H1 (cell line): ENCODE measurements around the gene ARHGAP22. TPM values are rescaled to one million over a fixed set of nuclear protein-coding genes. Genes with fewer than 3 reads are reported as not detected.

Experiments
- BRCA1 ChIP-seq: IDR thresholded peaks from 2 replicates; pipeline ENCODE4 v1.6.1; 2012; ENCODE audit warnings: low read depth, low read length, improper control_type of control experiment
- CHD7 ChIP-seq: fragments of 300-600 bp; sonication (generic); IDR thresholded peaks from 2 replicates; pipeline ENCODE4 v1.7.1; 2012; ENCODE audit warnings: low read length, moderate library complexity, mild to moderate bottlenecking, inconsistent platforms; ENCODE audit not compliant: insufficient replicate concordance
- RBBP5 ChIP-seq: IDR thresholded peaks from 2 replicates; pipeline ENCODE4 v1.7.1; 2012; ENCODE audit warnings: low read depth, mild to moderate bottlenecking, inconsistent platforms, low read length, moderate library complexity, borderline replicate concordance
- TBP ChIP-seq: IDR thresholded peaks from 2 replicates; pipeline ENCODE4 v1.6.1; 2011; ENCODE audit warnings: low read depth, low read length, improper control_type of control experiment
- polyA plus RNA-seq, 7 experiments: library from polyadenylated mRNA; depleted of rRNA in 3 of 7; stranded (reverse) in 5 of 7; unstranded in 2 of 7; fragments of >200 nt in 5 of 7; fragments of 200-250 nt in 2 of 7; gene quantifications; 1 replicate in 5 of 7; 2 replicates in 1 of 7; 4 replicates in 1 of 7; pipeline versions ENCODE4 v1.2.1 to v1.2.3, GENCODE V29; 2011 to 2013; ENCODE audit warnings: missing spikeins in 2 of 7, mixed read lengths in 2 of 7
- total RNA-seq: library from RNA; stranded (reverse); fragmentation: NEBNext Ultra II Directional; extraction: Animal tissue kit (Norgen Biotek cat#: 25700); gene quantifications from 2 replicates; pipeline ENCODE4 v1.2.1, GENCODE V29; 2021
- TF ChIP-seq, protein P1 (sequence below): IDR thresholded peaks from 2 replicates; pipeline ENCODE4 v1.6.1; 2012; ENCODE audit warnings: inconsistent platforms

Gene ARHGAP22
- total and polyA plus RNA-seq, 2 of the 8 experiments (the other 6 are each of a cell fraction or from before 2014, with no cell fraction given): 3.6 to 11.2 TPM

- TF ChIP-seq CHD7: no peak
- TF ChIP-seq BRCA1: no peak
- TF ChIP-seq, protein P1, sequence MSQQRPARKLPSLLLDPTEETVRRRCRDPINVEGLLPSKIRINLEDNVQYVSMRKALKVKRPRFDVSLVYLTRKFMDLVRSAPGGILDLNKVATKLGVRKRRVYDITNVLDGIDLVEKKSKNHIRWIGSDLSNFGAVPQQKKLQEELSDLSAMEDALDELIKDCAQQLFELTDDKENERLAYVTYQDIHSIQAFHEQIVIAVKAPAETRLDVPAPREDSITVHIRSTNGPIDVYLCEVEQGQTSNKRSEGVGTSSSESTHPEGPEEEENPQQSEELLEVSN: peak; percentile 22; the same call in 1 of the 2 replicates
- peak; percentile 86 for TF ChIP-seq RBBP5
- no peak for TF ChIP-seq TBP
Measured at GRCh38 chr10:48523212-48523819, 81.6 kb downstream of the ARHGAP22 start (continued).
